COLO829 (cell line): ENCODE results near the gene PTPN6.

Experiments
- DNase-seq: peaks from one replicate; pipeline ENCODE4 v3.0.0; 2012; ENCODE audit warnings: low spot score

The PTPN6 gene

GRCh38 chr12:6923003-6923732 is 28.0 kb upstream of the PTPN6 start:
- DNase-seq: no peak

- no peak for DNase-seq
Observed at GRCh38 chr12:6923851-6924250, 27.3 kb upstream of the PTPN6 start.

- DNase-seq: no peak
Observed at GRCh38 chr12:6925239-6925539, 26.0 kb upstream of the PTPN6 start.

- peak; percentile 87 for DNase-seq
Observed at GRCh38 chr12:6925540-6926279, 25.4 kb upstream of the PTPN6 start.

GRCh38 chr12:6927379-6928021 is 23.7 kb upstream of the PTPN6 start, which contains the start of gene ATN1:
Gene ATN1 (plus strand): TSS chr12:6927959. CDS start chr12:6934002, 6,043 bp downstream.
- peak; percentile 45 for DNase-seq

GRCh38 chr12:6928022-6928702 is 23.0 kb upstream of the PTPN6 start:
- DNase-seq: no peak

GRCh38 chr12:6928703-6929407 is 22.3 kb upstream of the PTPN6 start:
- DNase-seq: no peak

- no peak for DNase-seq
Observed at GRCh38 chr12:6929466-6930452, 21.4 kb upstream of the PTPN6 start.

GRCh38 chr12:6932766-6933165 is 18.4 kb upstream of the PTPN6 start:
- DNase-seq: no peak

GRCh38 chr12:6934110-6934509 is 17.0 kb upstream of the PTPN6 start:
- DNase-seq: no peak

- no peak for DNase-seq
Observed at GRCh38 chr12:6935371-6936193, 15.6 kb upstream of the PTPN6 start.

GRCh38 chr12:6936194-6936635 is 14.9 kb upstream of the PTPN6 start:
- no peak for DNase-seq

- DNase-seq: no peak
Observed at GRCh38 chr12:6936636-6937480, 14.3 kb upstream of the PTPN6 start.

- peak; percentile 81 for DNase-seq
Observed at GRCh38 chr12:6937481-6938352, 13.4 kb upstream of the PTPN6 start.

GRCh38 chr12:6938353-6939190 is 12.6 kb upstream of the PTPN6 start:
- DNase-seq: no peak

- DNase-seq: no peak
Observed at GRCh38 chr12:6939191-6939540, 12.0 kb upstream of the PTPN6 start.

- DNase-seq: no peak
Observed at GRCh38 chr12:6941267-6941666, 9.9 kb upstream of the PTPN6 start.
